OCI-LY1 (cell line): Measurements from ENCODE around the gene USP6NL.

Source experiments
- CTCF ChIP-seq: fragments of 200-600 bp; sonication (generic), shearing (Covaris generic); IDR thresholded peaks from 2 replicates; pipeline ENCODE4 v1.5.1; 2017; ENCODE audit warnings: mild to moderate bottlenecking, antibody characterized with exemption, low read length, moderate library complexity, mixed read lengths
- EZH2 ChIP-seq: fragments of 200-600 bp; sonication (generic), shearing (Covaris generic); IDR thresholded peaks from 2 replicates; pipeline ENCODE4 v1.8.0; 2017; ENCODE audit warnings: borderline replicate concordance, mixed run types, mild to moderate bottlenecking, antibody characterized with exemption, low read length, moderate library complexity, mixed read lengths

GRCh38 chr10:11642566-11642965 is 31.1 kb upstream of the USP6NL start:
- no peak for TF ChIP-seq CTCF
- no peak for TF ChIP-seq EZH2
